A549 (cell line): ENCODE results near the gene PGBD4. TPM values are rescaled to one million over a fixed set of nuclear protein-coding genes. Genes with fewer than 3 reads are reported as not detected.

ENCODE experiments used
- ATAC-seq, 2 experiments: fragments of 200-7000 bp in 1 of 2; fragments of >200 bp in 1 of 2; cut with Nextera tagmentation in 1 of 2; cut with Tn5 transposase in 1 of 2; 3 replicates each; pipeline versions ENCODE4 v1.8.0 to v1.9.1; 2018 to 2020; ENCODE audit warnings: mild to moderate bottlenecking in 1 of 2, moderate library complexity in 1 of 2
- CTCF ChIA-PET: fragments of 300-600 bp; sonication (Branson Sonifier 250); formaldehyde crosslinking; extraction: SDS; loops from one replicate; lab custom pipeline; 2021; ENCODE audit warnings: antibody characterized with exemption, inconsistent platforms; lab: Yijun Ruan, JAX
- POLR2A ChIA-PET: fragments of 350-600 bp; formaldehyde crosslinking; extraction: SDS; loops from one replicate; lab custom pipeline; 2021; ENCODE audit warnings: antibody characterized with exemption, inconsistent platforms; lab: Yijun Ruan, JAX
- DNase-seq, 2 experiments: peaks; one replicate each; pipeline versions ENCODE4 v3.0.0 to v3.0.0-alpha.2; 2011 to 2016; ENCODE audit warnings: low read depth in 1 of 2, low spot score in 1 of 2
- FAIRE-seq: peaks from 2 replicates; lab custom pipeline; 2011; peaks lifted over from hg19 to GRCh38; lab: Jason Lieb, UNC
- H3K27ac ChIP-seq, 2 experiments: fragments of >200 bp; sonication (Bioruptor Twin); formaldehyde crosslinking; 3 replicates each; pipeline ENCODE4 v1.5.1; 2016 to 2017
- H3K4me1 ChIP-seq: fragments of >200 bp; sonication (Bioruptor Twin); formaldehyde crosslinking; 3 replicates; pipeline ENCODE4 v1.6.1; 2016
- H3K4me2 ChIP-seq: fragments of >200 bp; sonication (Bioruptor Twin); formaldehyde crosslinking; 3 replicates; pipeline ENCODE4 v1.6.1; 2016
- H3K4me3 ChIP-seq: fragments of >200 bp; sonication (Bioruptor Twin); formaldehyde crosslinking; 3 replicates; pipeline ENCODE4 v1.5.1; 2016
- H3K9me3 ChIP-seq: fragments of >200 bp; sonication (Bioruptor Twin); formaldehyde crosslinking; 3 replicates; pipeline ENCODE4 v1.6.1; 2016
- ATOH8 ChIP-seq: fragments of 250-450 bp; sonication (Bioruptor Pico); IDR thresholded peaks from 2 replicates; pipeline ENCODE4 v1.5.0; 2020; ENCODE audit warnings: low read depth, mild to moderate bottlenecking, moderate library complexity
- CBX2 ChIP-seq: fragments of 200-600 bp; sonication (generic); IDR thresholded peaks from 2 replicates; pipeline ENCODE4 v1.6.1; 2016; ENCODE audit warnings: low read depth, mild to moderate bottlenecking, borderline replicate concordance
- CBX8 ChIP-seq: fragments of 200-600 bp; sonication (generic); IDR thresholded peaks from 2 replicates; pipeline ENCODE4 v1.6.1; 2016
- CEBPB ChIP-seq, 2 experiments: fragments of >200 bp in 1 of 2; sonication (Bioruptor Twin) in 1 of 2; formaldehyde crosslinking in 1 of 2; IDR thresholded peaks; 2 replicates each; pipeline ENCODE4 v1.6.1; 2012 to 2016
- ELK1 ChIP-seq: fragments of 150-350 bp; IDR thresholded peaks from 2 replicates; pipeline ENCODE4 v1.6.1; 2014; ENCODE audit warnings: low read depth, mild to moderate bottlenecking, low read length
- EP300 ChIP-seq, 2 experiments: fragments of >200 bp; sonication (Bioruptor Twin); formaldehyde crosslinking; IDR thresholded peaks; 2 replicates in 1 of 2; 3 replicates in 1 of 2; pipeline ENCODE4 v1.6.1; 2016 to 2017
- FOSB ChIP-seq: fragments of 250-450 bp; sonication (Bioruptor Pico); IDR thresholded peaks from 2 replicates; pipeline ENCODE4 v1.5.0; 2020; ENCODE audit warnings: mild to moderate bottlenecking, moderate library complexity
- HDAC2 ChIP-seq: fragments of 200-600 bp; sonication (generic); IDR thresholded peaks from 2 replicates; pipeline ENCODE4 v1.6.1; 2016
- HEYL ChIP-seq: fragments of 250-450 bp; sonication (Bioruptor Pico); IDR thresholded peaks from 2 replicates; pipeline ENCODE4 v1.8.0; 2021; ENCODE audit warnings: mild to moderate bottlenecking, moderate library complexity
- HOXA7 ChIP-seq: fragments of 250-450 bp; sonication (Bioruptor Pico); IDR thresholded peaks from 2 replicates; pipeline ENCODE4 v1.5.0; 2020; ENCODE audit warnings: mild to moderate bottlenecking, moderate library complexity
- JUN ChIP-seq, 2 experiments: fragments of >200 bp; sonication (Bioruptor Twin); formaldehyde crosslinking; IDR thresholded peaks; 2 replicates in 1 of 2; 3 replicates in 1 of 2; pipeline ENCODE4 v1.6.1; 2016 to 2017
- MAFK ChIP-seq: fragments of 450-650 bp; IDR thresholded peaks from 2 replicates; pipeline ENCODE4 v1.6.1; 2014; ENCODE audit not compliant: partially characterized antibody
- MAX ChIP-seq: IDR thresholded peaks from 2 replicates; pipeline ENCODE4 v1.6.1; 2012
- MAZ ChIP-seq: fragments of 150-350 bp; IDR thresholded peaks from 2 replicates; pipeline ENCODE4 v1.6.1; 2014; ENCODE audit warnings: antibody characterized with exemption, low read depth, low read length, borderline replicate concordance
- MYC ChIP-seq: IDR thresholded peaks from 2 replicates; pipeline ENCODE4 v1.6.1; 2012; ENCODE audit warnings: mild to moderate bottlenecking, inconsistent platforms, low read length, improper control_type of control experiment, borderline replicate concordance
- NFE2L2 ChIP-seq: fragments of 150-350 bp; conservative IDR thresholded peaks from 2 replicates; pipeline ENCODE4 v1.6.1; 2014; ENCODE audit warnings: low read length
- NR3C1 ChIP-seq: fragments of >200 bp; sonication (Bioruptor Twin); formaldehyde crosslinking; IDR thresholded peaks from 3 replicates; pipeline ENCODE4 v1.6.1; 2017
- POLR2A ChIP-seq: IDR thresholded peaks from 2 replicates; pipeline ENCODE4 v1.6.1; 2012; ENCODE audit warnings: mild to moderate bottlenecking, low read length
- POLR2AphosphoS2 ChIP-seq: conservative IDR thresholded peaks from 2 replicates; pipeline ENCODE4 v1.6.1; 2012; ENCODE audit warnings: low read length, improper control_type of control experiment, inconsistent platforms
- RAD21 ChIP-seq, 2 experiments: fragments of >200 bp in 1 of 2; sonication (Bioruptor Twin) in 1 of 2; formaldehyde crosslinking in 1 of 2; IDR thresholded peaks in 1 of 2; conservative IDR thresholded peaks in 1 of 2; 2 replicates in 1 of 2; 3 replicates in 1 of 2; pipeline ENCODE4 v1.6.1; 2012 to 2018; ENCODE audit warnings: inconsistent platforms in 1 of 2
- RARB ChIP-seq: fragments of 250-450 bp; sonication (Bioruptor Pico); IDR thresholded peaks from 2 replicates; pipeline ENCODE4 v1.8.0; 2021; ENCODE audit warnings: mild to moderate bottlenecking, moderate library complexity
- RCOR1 ChIP-seq: fragments of 150-350 bp; IDR thresholded peaks from 2 replicates; pipeline ENCODE4 v1.6.1; 2014; ENCODE audit warnings: antibody characterized with exemption, low read length, low read depth
- REST ChIP-seq: fragments of 200-600 bp; sonication (generic); IDR thresholded peaks from 2 replicates; pipeline ENCODE4 v1.6.1; 2016; ENCODE audit warnings: antibody characterized with exemption, mild to moderate bottlenecking, moderate library complexity
- RFX5 ChIP-seq: fragments of 450-650 bp; IDR thresholded peaks from 2 replicates; pipeline ENCODE4 v1.7.1; 2014; ENCODE audit warnings: antibody characterized with exemption, mild to moderate bottlenecking, moderate library complexity
- SMC3 ChIP-seq: fragments of >200 bp; sonication (Bioruptor Twin); formaldehyde crosslinking; IDR thresholded peaks from 3 replicates; pipeline ENCODE4 v1.6.1; 2018; ENCODE audit warnings: inconsistent platforms
- SREBF2 ChIP-seq: fragments of 450-650 bp; IDR thresholded peaks from 2 replicates; pipeline ENCODE4 v1.6.1; 2014; ENCODE audit warnings: mild to moderate bottlenecking, moderate library complexity
- TP53 ChIP-seq: fragments of 250-450 bp; sonication (Bioruptor Pico); IDR thresholded peaks from 2 replicates; pipeline ENCODE4 v1.5.0; 2021; ENCODE audit warnings: mild to moderate bottlenecking, moderate library complexity
- ZFP36 ChIP-seq: fragments of 450-650 bp; IDR thresholded peaks from 2 replicates; pipeline ENCODE4 v1.6.1; 2014; ENCODE audit warnings: borderline replicate concordance; ENCODE audit not compliant: partially characterized antibody
- ZNF302 ChIP-seq: fragments of 250-450 bp; sonication (Bioruptor Pico); IDR thresholded peaks from 2 replicates; pipeline ENCODE4 v1.9.0; 2021; ENCODE audit warnings: inconsistent platforms, mild to moderate bottlenecking, moderate library complexity
- ZSCAN20 ChIP-seq: fragments of 250-450 bp; sonication (Bioruptor Pico); IDR thresholded peaks from 2 replicates; pipeline ENCODE4 v1.8.0; 2022; ENCODE audit warnings: mild to moderate bottlenecking, moderate library complexity
- WGBS: methylation state at CpG from one replicate; pipeline ENCODE4 v1.1.6; 2017; ENCODE audit errors: missing lambda C conversion rate; 5-methylcytosine and 5-hydroxymethylcytosine counted together
- polyA plus RNA-seq, 4 experiments: library from polyadenylated mRNA; depleted of rRNA in 3 of 4; stranded (reverse); fragments of >200 nt; fragmentation: RNase III in 1 of 4; extraction: RNeasy Plus Mini Kit Qiagen cat#74134 plus additional on column Dnase treatment in 1 of 4; gene quantifications; 2 replicates in 3 of 4; 3 replicates in 1 of 4; pipeline ENCODE4 v1.2.3, GENCODE V29; 2011 to 2017

The PGBD4 gene
- polyA plus RNA-seq, 2 of the 4 experiments (the other 2 are of a cell fraction): 4.0 to 4.7 TPM

- CTCF ChIA-PET: interaction anchor here (0.6 to 4.2 kb wide), 5 partner anchors 16 to 324 kb away, joined by 3 to 16 read pairs (median 4); no protein-coding TSS in a partner anchor
- no peak overlapping the region for H3K4me2 ChIP-seq
- no peak for FAIRE-seq
- DNase-seq: no peak
- no peaks in the 10 kb centered on the region for H3K4me1 ChIP-seq
- no peaks in the 10 kb centered on the region for H3K9me3 ChIP-seq
- H3K4me3 ChIP-seq: no peak overlapping the region
- no peak for ATAC-seq
- H3K27ac ChIP-seq: no peak overlapping the region
- TF ChIP-seq ZSCAN20 (CRISPR knock-in tag) (no peak), NR3C1 (no peak), HDAC2 (no peak), CBX8 (no peak), JUN (IDR thresholded peaks at IDR 0.05) (no peak), POLR2AphosphoS2 (no peak), HEYL (CRISPR knock-in tag) (no peak), NFE2L2 (no peak), RARB (CRISPR knock-in tag) (no peak), SMC3 (no peak), RCOR1 (no peak), RAD21 (conservative IDR thresholded peaks at IDR 0.05 in 1 of 2, IDR thresholded peaks at IDR 0.05 in 1 of 2) (no peak), TP53 (CRISPR knock-in tag) (no peak), ZFP36 (no peak), CBX2 (no peak), EP300 (IDR thresholded peaks at IDR 0.05) (no peak), ZNF302 (no peak), SREBF2 (no peak), MYC (no peak), RFX5 (no peak)
- TF ChIP-seq, all 56 proteins: peak for 0
- POLR2A ChIA-PET: no interaction called here
- WGBS: 53% methylated on average over 1 of the region's 1 CpG
Measured at GRCh38 chr15:34125945-34126344, 24.1 kb downstream of the PGBD4 start.

- DNase-seq (no peak), ATAC-seq (no peak; a peak in 1 of 6 replicates)
- no peak overlapping the region for H3K27ac ChIP-seq
- CTCF ChIA-PET: interaction anchor here (2.0 to 4.2 kb wide), 2 partner anchors 16 to 83 kb away, joined by 7 to 16 read pairs; partner anchors contain the start of gene KATNBL1
- H3K4me2 ChIP-seq: no peak overlapping the region
- POLR2A ChIA-PET: no interaction called here
- H3K9me3 ChIP-seq: no peaks in the 10 kb centered on the region
- H3K4me3 ChIP-seq: no peak overlapping the region
- TF ChIP-seq RFX5 (no peak), NR3C1 (no peak), POLR2A (no peak), MAX (no peak), ELK1 (no peak), MYC (no peak), HDAC2 (no peak), MAZ (no peak), HOXA7 (no peak), NFE2L2 (no peak), RCOR1 (no peak), SMC3 (no peak), REST (no peak), ATOH8 (CRISPR knock-in tag) (no peak), FOSB (no peak), SREBF2 (no peak), MAFK (no peak), CEBPB (IDR thresholded peaks at IDR 0.05) (no peak), TP53 (CRISPR knock-in tag) (no peak)
- TF ChIP-seq, all 56 proteins: peak for 0
- H3K4me1 ChIP-seq: no peaks in the 10 kb centered on the region
- FAIRE-seq: no peak
Measured at GRCh38 chr15:34126522-34126921, 24.6 kb downstream of the PGBD4 start.
